Transverse colon (tissue), 4 donors: ENCODE results near the gene BBC3. TPM values are rescaled to one million over a fixed set of nuclear protein-coding genes. Genes with fewer than 3 reads are reported as not detected.
A peak's percentile ranks its signal among the peaks of the same experiment; 100 is the strongest.

ENCODE experiments used
- DNase-seq: peaks from one replicate; pipeline ENCODE4 v3.0.0-alpha.2; 2019
- H3K27ac ChIP-seq, 4 donors: fragments of 200-600 bp; sonication (generic); 2 replicates each; pipeline ENCODE4 v1.5.1; 2016 to 2018; ENCODE audit warnings: inconsistent platforms in 4 of 4
- H3K27me3 ChIP-seq: fragments of 200-600 bp; sonication (generic); 2 replicates; pipeline ENCODE4 v1.5.1; 2017; ENCODE audit warnings: inconsistent platforms
- H3K36me3 ChIP-seq, 4 donors: fragments of 200-600 bp; sonication (generic); 2 replicates each; pipeline ENCODE4 v1.5.1; 2017 to 2019; ENCODE audit warnings: inconsistent platforms in 4 of 4
- H3K4me1 ChIP-seq, 4 donors: fragments of 200-600 bp; sonication (generic); 2 replicates each; pipeline ENCODE4 v1.5.1; 2017 to 2020; ENCODE audit warnings: inconsistent platforms in 4 of 4
- H3K4me3 ChIP-seq, 4 donors: fragments of 200-600 bp; sonication (generic); 1 replicate in 1 of 4; 2 replicates in 3 of 4; pipeline versions ENCODE4 v1.5.1 to v1.6.1; 2017 to 2019; ENCODE audit warnings: inconsistent platforms in 4 of 4
- H3K9me3 ChIP-seq, 2 donors: fragments of 200-600 bp; sonication (generic); 2 replicates each; pipeline ENCODE4 v1.5.1; 2017 to 2019; ENCODE audit warnings: inconsistent platforms in 2 of 2
- CTCF ChIP-seq, 5 experiments: fragments of 200-600 bp in 3 of 5; fragments of 450-650 bp in 2 of 5; sonication (generic) in 3 of 5; IDR thresholded peaks; 1 replicate in 2 of 5; 2 replicates in 3 of 5; pipeline ENCODE4 v1.5.1; 2016 to 2017; ENCODE audit warnings: antibody characterized with exemption in 5 of 5, inconsistent platforms in 3 of 5, mild to moderate bottlenecking in 2 of 5, moderate library complexity in 1 of 5
- EP300 ChIP-seq: sonication (generic); formaldehyde crosslinking; IDR thresholded peaks from one replicate; pipeline ENCODE4 v1.6.1; 2017; ENCODE audit warnings: antibody characterized with exemption, low read depth
- POLR2A ChIP-seq: fragments of 450-650 bp; IDR thresholded peaks from one replicate; pipeline ENCODE4 v1.6.1; 2016; ENCODE audit warnings: antibody characterized with exemption, mild to moderate bottlenecking, moderate library complexity
- POLR2AphosphoS5 ChIP-seq, 3 donors: sonication (generic); formaldehyde crosslinking; IDR thresholded peaks; one replicate each; pipeline ENCODE4 v1.6.1; 2016; ENCODE audit warnings: antibody characterized with exemption in 3 of 3
- WGBS, 2 donors: methylation state at CpG; one replicate each; pipeline ENCODE4 v1.1.5; 2018; ENCODE audit warnings: low coverage in 1 of 2; 5-methylcytosine and 5-hydroxymethylcytosine counted together
- in situ Hi-C, 4 donors: fragments of 200-750 bp; cut with MboI; loops; one replicate each; pipeline versions ENCODE4 v1.15.0 to v1.15.1; 2017; ENCODE audit warnings: low sequenced_read_pairs in 3 of 4, low pct_ligation_motif_present in 1 of 4, low pct_unique_long_range_greater_than_20kb in 1 of 4
- intact Hi-C: fragments of 100-400 bp; cut with DNase I; formaldehyde crosslinking; loops from one replicate; pipeline ENCODE4 v1.15.1; 2023; ENCODE audit warnings: low total_unique reads
- small RNA-seq, 4 donors: library from RNA; depleted of rRNA; stranded (forward); fragments of <200 nt; gene quantifications; one replicate each; pipeline ENCODE3, GENCODE V24; 2016
- total RNA-seq, 4 donors: library from RNA; depleted of rRNA; stranded (reverse); fragments of >200 nt; gene quantifications; one replicate each; pipeline ENCODE4 v1.1.0, GENCODE V29; 2016

BBC3 gene
- total RNA-seq, 4 donors from 2014 or later: 10.9 to 31.0 (median 14.4) TPM

DNA sequence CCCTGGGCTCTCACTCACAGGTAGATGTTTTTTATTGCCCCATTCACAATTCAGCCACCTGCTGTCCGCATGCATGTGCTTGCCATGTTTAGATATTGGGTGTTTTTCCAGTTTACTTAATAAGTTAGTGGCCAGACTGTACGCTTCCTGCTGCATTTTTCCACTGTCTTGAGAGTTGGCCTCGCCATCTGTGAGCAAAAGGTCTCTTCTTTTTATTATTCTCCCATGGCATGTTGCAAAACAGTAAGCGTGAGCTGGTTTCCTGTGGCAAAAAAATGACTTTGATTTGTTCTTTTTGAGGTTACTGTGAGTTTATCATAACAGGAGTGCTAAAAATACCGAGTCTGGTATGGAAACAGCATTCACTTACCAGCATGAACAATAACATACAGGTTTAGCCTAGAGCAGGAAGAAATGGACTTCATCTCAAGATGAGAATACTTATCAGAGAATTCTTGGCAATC is 54.3 kb downstream of the BBC3 start:
- H3K27ac ChIP-seq: peak overlapping the region; percentile 55 to 81 (median 76)
- peaks cover 12 to 24% (median 17%) of the 10 kb centered on the region in 4 donors for H3K4me1 ChIP-seq
- in situ Hi-C loops (no loop called here), intact Hi-C loops (no loop called here)
- 16 to 28% methylated on average over 2 to 5 of the region's 5 CpGs for WGBS, 2 donors
- H3K4me3 ChIP-seq: no peak overlapping the region
- H3K27me3 ChIP-seq: no peaks in the 10 kb centered on the region
- no peak for DNase-seq
- no peaks in the 10 kb centered on the region for H3K9me3 ChIP-seq
- no peak for TF ChIP-seq EP300
- peak in 1 of 3 donors; percentile 15 for TF ChIP-seq POLR2AphosphoS5 (IDR thresholded peaks at IDR 0.05)
- peaks cover 0 to 12% (median 4%) of the 10 kb centered on the region in 4 donors for H3K36me3 ChIP-seq

DNA sequence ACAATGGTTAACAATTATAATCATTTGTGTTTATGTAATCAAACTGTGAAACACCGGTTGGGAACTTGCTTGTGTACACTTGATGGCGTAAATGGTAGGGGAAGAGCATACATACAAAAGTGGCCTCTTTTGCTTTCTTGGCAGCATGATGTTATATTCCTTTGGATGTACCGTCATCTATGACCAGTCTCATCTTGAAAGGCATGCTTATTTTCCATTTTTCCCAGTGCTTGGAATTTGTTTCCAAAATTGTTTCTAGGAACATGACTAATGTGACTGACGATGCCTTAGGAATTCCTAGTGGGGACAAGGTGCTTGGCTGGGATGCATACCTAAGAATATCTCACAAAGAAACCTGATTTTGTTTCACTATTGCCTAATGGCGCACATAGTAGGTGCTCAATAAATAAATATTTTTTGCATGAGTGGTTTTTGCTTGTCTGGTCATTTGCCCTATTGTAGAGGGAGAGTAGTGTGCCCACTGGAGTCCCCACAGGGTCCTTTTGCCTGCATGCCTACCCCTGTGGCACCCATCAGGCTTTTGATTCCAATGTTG is 54.9 kb downstream of the BBC3 start:
- no peaks in the 10 kb centered on the region for H3K9me3 ChIP-seq
- DNase-seq: no peak
- no peaks in the 10 kb centered on the region for H3K27me3 ChIP-seq
- intact Hi-C loops: no loop called here
- in situ Hi-C loops: no loop called here
- peaks cover 0 to 15% (median 6%) of the 10 kb centered on the region in 4 donors for H3K36me3 ChIP-seq
- TF ChIP-seq POLR2A (no peak), EP300 (no peak), CTCF (IDR thresholded peaks at IDR 0.05) (no peak), POLR2AphosphoS5 (IDR thresholded peaks at IDR 0.05) (peak in 1 of 3 donors; percentile 8)
- no peak overlapping the region for H3K4me3 ChIP-seq
- WGBS, 2 donors: 61 to 76% methylated on average over 5 of the region's 5 CpGs
- H3K27ac ChIP-seq: peak overlapping the region; percentile 55 to 81 (median 76)
- peaks cover 12 to 24% (median 17%) of the 10 kb centered on the region in 4 donors for H3K4me1 ChIP-seq

- DNase-seq: no peak
- in situ Hi-C loops (no loop called here), intact Hi-C loops (no loop called here)
- TF ChIP-seq EP300 (no peak), POLR2A (no peak), POLR2AphosphoS5 (IDR thresholded peaks at IDR 0.05) (no peak), CTCF (IDR thresholded peaks at IDR 0.05) (no peak)
- no peaks in the 10 kb centered on the region for H3K9me3 ChIP-seq
- WGBS, 2 donors: 91 to 94% methylated on average over 15 to 19 of the region's 19 CpGs
- no peak overlapping the region for H3K27ac ChIP-seq
- H3K4me1 ChIP-seq: peaks cover 12 to 24% (median 17%) of the 10 kb centered on the region in 4 donors
- H3K36me3 ChIP-seq: peaks cover 0 to 26% (median 10%) of the 10 kb centered on the region in 4 donors
- no peaks in the 10 kb centered on the region for H3K27me3 ChIP-seq
- H3K4me3 ChIP-seq: no peak overlapping the region
Measured at GRCh38 chr19:47172666-47173455, 58.1 kb downstream of the BBC3 start.

Small RNA genes within 50 kb of the gene (small RNA-seq; reads per million reads assigned to genes)
- gene MIR3190: 0 reads per million in 4 donors

Other genes starting within 250 kb of the BBC3 start
- under 1 TPM in 2 of 4 donors, not detected in 2; 0.55 to 0.79 TPM for gene NPAS1, start 211.4 kb downstream of the BBC3 start, total RNA-seq
- gene TMEM160, start 182.6 kb downstream of the BBC3 start, total RNA-seq: 10 to 100 TPM in 3 of 4 donors, 1 to 10 TPM in 1; 8.0 to 48.7 (median 32.5) TPM
- gene ZC3H4, start 117.4 kb downstream of the BBC3 start, total RNA-seq: 10 to 100 TPM; 25.4 to 32.2 (median 28.0) TPM
- 10 to 100 TPM; 27.3 to 85.4 (median 51.8) TPM for gene SAE1, start 100.4 kb downstream of the BBC3 start, total RNA-seq
- gene CCDC9, start 25.3 kb upstream of the BBC3 start, total RNA-seq: 10 to 100 TPM; 20.9 to 27.5 (median 22.4) TPM
- gene INAFM1, start 43.7 kb upstream of the BBC3 start, total RNA-seq: 10 to 100 TPM in 2 of 4 donors, 1 to 10 TPM in 2; 7.2 to 17.2 (median 9.6) TPM
- gene C5AR1, start 78.7 kb upstream of the BBC3 start, total RNA-seq: 1 to 10 TPM in 3 of 4 donors, under 1 TPM in 1; 0.60 to 9.0 (median 5.3) TPM
- gene C5AR2, start 101.0 kb upstream of the BBC3 start, total RNA-seq: 1 to 10 TPM in 2 of 4 donors, under 1 TPM in 1, not detected in 1; 0.64 to 4.9 (median 2.0) TPM
- gene DHX34, start 118.1 kb upstream of the BBC3 start, total RNA-seq: 10 to 100 TPM; 12.4 to 30.3 (median 21.3) TPM
- gene MEIS3, start 188.3 kb upstream of the BBC3 start, total RNA-seq: 10 to 100 TPM in 1 of 4 donors, 1 to 10 TPM in 2, not detected in 1; 2.3 to 56.5 (median 7.1) TPM
- gene SLC8A2, start 240.7 kb upstream of the BBC3 start, total RNA-seq: 10 to 100 TPM in 2 of 4 donors, 1 to 10 TPM in 1, under 1 TPM in 1; 0.82 to 36.4 (median 9.6) TPM